HPDE6-E6E7 (cell line): ENCODE data around the gene ROBO1.
A peak's percentile ranks its signal among the peaks of the same experiment; 100 is the strongest.
"Not testable (repeated sequence)": the region's sequence is repeated elsewhere in the genome, so short reads cannot be mapped to it uniquely, and the experiment has no call there.

Experiments used
- DNase-seq: peaks from one replicate; pipeline ENCODE4 v3.0.0; 2011; ENCODE audit warnings: missing footprints; ENCODE audit errors: extremely low spot score

ROBO1 gene

GRCh38 chr3:79369306-79369705, 398.5 kb downstream of the ROBO1 start:
- no peak for DNase-seq

GRCh38 chr3:79368403-79368802, 399.4 kb downstream of the ROBO1 start:
- DNase-seq: no peak

- DNase-seq: no peak
Measured at GRCh38 chr3:79367803-79368202, 400.0 kb downstream of the ROBO1 start.

GRCh38 chr3:79367066-79367465, 400.7 kb downstream of the ROBO1 start:
- DNase-seq: no peak

GRCh38 chr3:79366414-79366813, 401.4 kb downstream of the ROBO1 start:
- no peak for DNase-seq

- DNase-seq: no peak
Measured at GRCh38 chr3:79364784-79365183, 403.0 kb downstream of the ROBO1 start.

GRCh38 chr3:79362571-79363270, 405.1 kb downstream of the ROBO1 start:
- no peak for DNase-seq

- DNase-seq: no peak
Measured at GRCh38 chr3:79361748-79362378, 405.9 kb downstream of the ROBO1 start.

- DNase-seq: no peak
Measured at GRCh38 chr3:79358327-79358726, 409.5 kb downstream of the ROBO1 start.

- DNase-seq: no peak
Measured at GRCh38 chr3:79354179-79354688, 413.6 kb downstream of the ROBO1 start.

- no peak for DNase-seq
Measured at GRCh38 chr3:79351699-79352098, 416.1 kb downstream of the ROBO1 start.

- DNase-seq: no peak
Measured at GRCh38 chr3:79344876-79345871, 422.6 kb downstream of the ROBO1 start.

- DNase-seq: no peak
Measured at GRCh38 chr3:79341961-79342360, 425.8 kb downstream of the ROBO1 start.

GRCh38 chr3:79339846-79340245, 428.0 kb downstream of the ROBO1 start:
- DNase-seq: no peak

- no peak for DNase-seq
Measured at GRCh38 chr3:79337798-79338197, 430.0 kb downstream of the ROBO1 start.

GRCh38 chr3:79329154-79329553, 438.6 kb downstream of the ROBO1 start:
- peak; percentile 0 for DNase-seq

- DNase-seq: no peak
Measured at GRCh38 chr3:79326642-79327041, 441.2 kb downstream of the ROBO1 start.

- DNase-seq: not testable (repeated sequence)
Measured at GRCh38 chr3:79325833-79326383, 441.9 kb downstream of the ROBO1 start.

- DNase-seq: no peak
Measured at GRCh38 chr3:79317551-79318518, 450.0 kb downstream of the ROBO1 start.

GRCh38 chr3:79314962-79315361, 452.8 kb downstream of the ROBO1 start:
- no peak for DNase-seq

- DNase-seq: no peak
Measured at GRCh38 chr3:79314544-79314943, 453.3 kb downstream of the ROBO1 start.
